Adrenal gland (tissue), 12 donors: ENCODE results near the gene CXCR5. TPM values are rescaled to one million over a fixed set of nuclear protein-coding genes. Genes with fewer than 3 reads are reported as not detected.

Experiments used
- DNase-seq, 7 donors: peaks; one replicate each; pipeline ENCODE4 v3.0.0-alpha.2; 2019 to 2020
- H3K27ac ChIP-seq, 5 donors: fragments of 200-600 bp; sonication (generic) in 4 of 5; 1 replicate in 3 of 5; 2 replicates in 2 of 5; pipeline versions ENCODE4 v1.5.1 to v1.8.0; 2016 to 2020; ENCODE audit warnings: mild to moderate bottlenecking in 1 of 5
- H3K27me3 ChIP-seq: fragments of 200-600 bp; 2 replicates; pipeline ENCODE4 v1.8.0; 2021
- H3K36me3 ChIP-seq, 2 donors: fragments of 200-600 bp; replicated peaks in 1 of 2; 1 replicate in 1 of 2; 2 replicates in 1 of 2; pipeline versions ENCODE4 v1.5.1 to v1.8.0; 2018 to 2022
- H3K4me1 ChIP-seq, 2 donors: fragments of 200-600 bp; replicated peaks in 1 of 2; 1 replicate in 1 of 2; 2 replicates in 1 of 2; pipeline versions ENCODE4 v1.5.1 to v1.8.0; 2018 to 2021
- H3K4me3 ChIP-seq, 4 donors: fragments of 200-600 bp; sonication (generic) in 3 of 4; one replicate each; pipeline ENCODE4 v1.5.1; 2016 to 2018
- H3K9me3 ChIP-seq, 3 donors: fragments of 200-600 bp; sonication (generic) in 1 of 3; replicated peaks in 1 of 3; 1 replicate in 2 of 3; 2 replicates in 1 of 3; pipeline versions ENCODE4 v1.5.1 to v1.8.0; 2016 to 2021
- POLR2A ChIP-seq, 2 donors: fragments of 450-650 bp; IDR thresholded peaks; one replicate each; pipeline ENCODE4 v1.6.1; 2017; ENCODE audit warnings: antibody characterized with exemption in 2 of 2, mild to moderate bottlenecking in 2 of 2, moderate library complexity in 1 of 2
- WGBS, 4 donors: extraction: QIAGEN DNeasy Blood & Tissue Kit in 2 of 4; methylation state at CpG; one replicate each; pipeline versions ENCODE4 v1.1.5 to v1.1.7; 2013 to 2017; 5-methylcytosine and 5-hydroxymethylcytosine counted together
- intact Hi-C, 2 donors: fragments of 100-400 bp; cut with DNase I; formaldehyde crosslinking; loops; one replicate each; pipeline versions ENCODE4 v1.14.1 to v1.15.0; 2022 to 2023
- polyA plus RNA-seq, 3 donors: library from polyadenylated mRNA; stranded (reverse); fragments of 200-250 nt in 2 of 3; fragments of 350-450 nt in 1 of 3; fragmentation: Illumina TruSeq in 1 of 3; extraction: RNeasy Lipid Tissue Mini Kit (QIAGEN cat#74804) in 1 of 3; gene quantifications; one replicate each; pipeline ENCODE4 v1.2.3, GENCODE V29; 2013 to 2014
- total RNA-seq, 9 donors: library from RNA; depleted of rRNA in 4 of 9; stranded (reverse); fragments of >200 nt in 4 of 9; fragments of 120-200 nt in 1 of 9; fragmentation: NEBNext Ultra II Directional in 1 of 9; extraction: Animal tissue kit (Norgen Biotek cat#: 25700) in 1 of 9; gene quantifications; one replicate each; pipeline versions ENCODE4 v1.1.0 to v1.2.4, GENCODE V29; 2013 to 2023
- TF ChIP-seq, protein P1 (sequence below), 6 experiments: fragments of 450-650 bp in 4 of 6; fragments of 200-600 bp in 2 of 6; sonication (generic) in 1 of 6; IDR thresholded peaks; 1 replicate in 5 of 6; 2 replicates in 1 of 6; pipeline versions ENCODE4 v1.5.1 to v1.8.0; 2016 to 2021; ENCODE audit warnings: antibody characterized with exemption in 6 of 6, mild to moderate bottlenecking in 2 of 6, moderate library complexity in 1 of 6
- donor health status: healthy with polysubstance abuse.
- donor health status: Bipolar disorder and iron deficiency.
- donor health status: DM: yes; HTN: yes; CAD: no.
- donor health status: DM: no; HTN: no; CAD: no.
- donor health status: DM: no; HTN: no; CAD: no.
- donor health status: DM: yes; HTN: yes; CAD: no.

The CXCR5 gene
- total and polyA plus RNA-seq, 12 donors: 0.04 to 0.27 (median 0.14) TPM; not detected in 6

DNA sequence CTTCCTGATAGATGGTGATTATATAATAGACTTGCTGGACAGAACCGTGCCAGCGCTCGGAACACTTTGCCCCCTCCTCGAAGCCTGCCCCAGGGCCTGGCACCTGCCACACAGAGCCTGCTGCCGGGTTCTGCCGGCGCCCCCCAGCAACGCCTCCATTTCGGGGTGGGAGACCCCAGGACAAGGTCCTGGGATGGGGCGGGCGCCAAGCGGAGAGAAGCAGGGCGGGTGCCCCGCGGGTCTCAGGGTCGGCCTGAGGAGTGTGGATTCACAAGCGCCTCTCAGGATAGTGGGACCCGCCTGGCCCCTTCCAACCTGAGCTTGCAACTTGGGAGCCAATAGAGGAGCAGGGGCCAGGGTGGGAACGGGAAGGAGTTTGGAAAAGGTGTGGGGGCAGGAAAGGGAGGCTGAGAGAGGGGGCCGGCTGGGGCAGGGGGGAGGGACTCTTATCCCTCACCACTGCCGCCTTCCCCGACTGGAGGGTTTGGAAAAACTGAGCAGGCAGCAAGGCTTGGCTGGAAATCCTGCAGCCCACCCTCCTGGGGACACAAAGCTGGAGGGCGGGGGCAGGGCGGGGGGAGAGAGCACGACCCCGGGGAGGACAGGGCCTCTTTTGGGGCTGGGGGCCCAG, 45.3 kb downstream of the CXCR5 start:
- H3K9me3 ChIP-seq: no peaks in the 10 kb centered on the region
- H3K4me3 ChIP-seq: peak overlapping the region; percentile 39 to 94 (median 69)
- peaks cover 14 to 16% of the 10 kb centered on the region in 2 donors for H3K4me1 ChIP-seq
- H3K36me3 ChIP-seq: no peaks in the 10 kb centered on the region
- H3K27me3 ChIP-seq: no peaks in the 10 kb centered on the region
- intact Hi-C loops: no loop called here
- peak in 6 of 7 donors; percentile 65 to 78 (median 72) for DNase-seq
- WGBS, 4 donors: 0% methylated on average over 7 to 26 of the region's 26 CpGs
- H3K27ac ChIP-seq: peak overlapping the region; percentile 95 to 98 (median 97)
- TF ChIP-seq, protein P1, sequence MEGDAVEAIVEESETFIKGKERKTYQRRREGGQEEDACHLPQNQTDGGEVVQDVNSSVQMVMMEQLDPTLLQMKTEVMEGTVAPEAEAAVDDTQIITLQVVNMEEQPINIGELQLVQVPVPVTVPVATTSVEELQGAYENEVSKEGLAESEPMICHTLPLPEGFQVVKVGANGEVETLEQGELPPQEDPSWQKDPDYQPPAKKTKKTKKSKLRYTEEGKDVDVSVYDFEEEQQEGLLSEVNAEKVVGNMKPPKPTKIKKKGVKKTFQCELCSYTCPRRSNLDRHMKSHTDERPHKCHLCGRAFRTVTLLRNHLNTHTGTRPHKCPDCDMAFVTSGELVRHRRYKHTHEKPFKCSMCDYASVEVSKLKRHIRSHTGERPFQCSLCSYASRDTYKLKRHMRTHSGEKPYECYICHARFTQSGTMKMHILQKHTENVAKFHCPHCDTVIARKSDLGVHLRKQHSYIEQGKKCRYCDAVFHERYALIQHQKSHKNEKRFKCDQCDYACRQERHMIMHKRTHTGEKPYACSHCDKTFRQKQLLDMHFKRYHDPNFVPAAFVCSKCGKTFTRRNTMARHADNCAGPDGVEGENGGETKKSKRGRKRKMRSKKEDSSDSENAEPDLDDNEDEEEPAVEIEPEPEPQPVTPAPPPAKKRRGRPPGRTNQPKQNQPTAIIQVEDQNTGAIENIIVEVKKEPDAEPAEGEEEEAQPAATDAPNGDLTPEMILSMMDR (IDR thresholded peaks at IDR 0.05): peak in 1 of 6 experiments; percentile 4
- peak in 1 of 2 donors; percentile 6 for TF ChIP-seq POLR2A (IDR thresholded peaks at IDR 0.05)

- Histone ChIP-seq H3K27ac (peak overlapping the region; percentile 95 to 98 (median 97)), H3K4me1 (peaks cover 13 to 15% of the 10 kb centered on the region in 2 donors), H3K36me3 (no peaks in the 10 kb centered on the region), H3K4me3 (peak overlapping the region; percentile 15 to 76 (median 50)), H3K9me3 (no peaks in the 10 kb centered on the region), H3K27me3 (no peaks in the 10 kb centered on the region)
- DNase-seq: peak; percentile 87 to 95 (median 93)
- intact Hi-C loops: no loop called here
- TF ChIP-seq POLR2A (IDR thresholded peaks at IDR 0.05): peak in 1 of 2 donors; percentile 19
- TF ChIP-seq, protein P1 (IDR thresholded peaks at IDR 0.05): no peak
- WGBS, 4 donors: 0 to 7% (median 1%) methylated on average over 3 to 24 of the region's 26 CpGs
Measured at GRCh38 chr11:118929501-118930093, 45.9 kb downstream of the CXCR5 start.

DNA sequence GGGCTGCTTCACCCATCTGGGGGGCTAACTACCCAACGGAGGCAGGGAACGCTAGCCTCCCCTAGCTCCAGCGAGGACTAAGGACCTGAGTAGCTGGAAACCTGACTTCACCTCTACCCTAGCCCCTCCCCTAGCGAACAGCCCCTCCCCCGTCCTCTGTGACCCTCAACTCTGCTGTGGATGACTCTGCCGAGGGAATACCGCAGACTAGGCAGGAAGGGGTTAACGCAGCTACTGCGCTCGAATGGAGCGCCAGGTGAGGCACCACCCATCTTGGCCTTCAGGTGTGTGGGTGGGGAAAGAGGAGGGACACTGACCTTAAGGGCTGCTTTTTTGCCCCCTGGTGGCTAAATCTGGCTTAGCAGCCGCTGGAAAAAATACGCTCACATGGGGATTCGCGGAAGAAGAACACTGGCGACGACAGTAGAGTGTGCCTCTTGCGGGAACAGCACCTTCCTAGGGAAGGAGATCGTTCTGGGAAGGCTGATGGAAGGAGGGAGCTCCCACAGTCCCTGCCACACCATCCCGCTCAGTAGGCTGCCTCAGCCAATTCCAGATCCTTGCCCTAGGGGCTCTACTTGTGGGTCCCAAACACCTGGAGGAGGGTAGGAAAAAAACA, 46.5 kb downstream of the CXCR5 start:
- no peaks in the 10 kb centered on the region for H3K36me3 ChIP-seq
- peak; percentile 78 to 96 (median 87) for DNase-seq
- TF ChIP-seq, protein P1 (IDR thresholded peaks at IDR 0.05): peak; percentile 93 to 99 (median 96)
- TF ChIP-seq POLR2A (IDR thresholded peaks at IDR 0.05): peak in 1 of 2 donors; percentile 28
- peak overlapping the region in 2 of 4 donors; percentile 62 to 76 for H3K4me3 ChIP-seq
- intact Hi-C loops: no loop called here
- peaks cover 13 to 15% of the 10 kb centered on the region in 2 donors for H3K4me1 ChIP-seq
- H3K9me3 ChIP-seq: no peaks in the 10 kb centered on the region
- no peaks in the 10 kb centered on the region for H3K27me3 ChIP-seq
- WGBS, 4 donors: 1 to 2% (median 1%) methylated on average over 13 to 20 of the region's 20 CpGs
- H3K27ac ChIP-seq: peak overlapping the region; percentile 95 to 98 (median 97)

GRCh38 chr11:118931571-118931970, 47.9 kb downstream of the CXCR5 start:
- peaks cover 13 to 15% of the 10 kb centered on the region in 2 donors for H3K4me1 ChIP-seq
- DNase-seq: no peak
- TF ChIP-seq, protein P1 (IDR thresholded peaks at IDR 0.05): no peak
- no peak for TF ChIP-seq POLR2A (IDR thresholded peaks at IDR 0.05)
- no peaks in the 10 kb centered on the region for H3K36me3 ChIP-seq
- H3K4me3 ChIP-seq: no peak overlapping the region
- H3K9me3 ChIP-seq: no peaks in the 10 kb centered on the region
- no peak overlapping the region for H3K27ac ChIP-seq
- intact Hi-C loops: no loop called here
- H3K27me3 ChIP-seq: no peaks in the 10 kb centered on the region
